Measurements from ENCODE around the gene ZKSCAN8.

The ZKSCAN8 gene

DNA sequence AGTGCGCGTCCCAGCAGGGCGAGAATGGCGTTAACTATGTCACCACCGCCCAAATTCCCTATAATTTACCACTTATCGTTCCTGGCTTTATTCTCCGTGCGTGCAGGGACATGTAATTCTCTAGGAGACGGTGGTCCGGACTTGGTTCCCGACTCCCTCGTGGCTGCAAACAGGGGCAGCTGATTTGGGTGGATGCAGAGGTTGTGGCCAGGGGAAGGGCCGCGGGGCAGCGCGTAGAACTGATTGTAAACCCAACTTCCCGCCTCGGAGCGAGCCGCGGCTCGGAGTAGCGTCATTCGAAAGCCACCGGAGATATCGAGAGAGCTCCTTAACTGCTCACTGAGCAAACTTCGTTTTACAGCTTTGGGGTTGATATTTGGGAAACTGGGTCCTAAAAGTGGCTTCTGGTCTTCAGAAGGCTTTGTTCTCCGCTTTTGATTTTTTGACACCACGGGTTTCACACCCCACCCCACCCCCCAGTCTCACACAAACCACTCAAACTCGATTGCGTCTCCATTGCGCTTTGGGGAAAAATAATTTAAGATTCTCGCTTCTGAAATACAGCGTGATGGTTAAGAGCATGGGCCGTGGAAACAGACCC, 65.9 kb downstream of the ZKSCAN8 start:
- no peak for DNase-seq

DNA sequence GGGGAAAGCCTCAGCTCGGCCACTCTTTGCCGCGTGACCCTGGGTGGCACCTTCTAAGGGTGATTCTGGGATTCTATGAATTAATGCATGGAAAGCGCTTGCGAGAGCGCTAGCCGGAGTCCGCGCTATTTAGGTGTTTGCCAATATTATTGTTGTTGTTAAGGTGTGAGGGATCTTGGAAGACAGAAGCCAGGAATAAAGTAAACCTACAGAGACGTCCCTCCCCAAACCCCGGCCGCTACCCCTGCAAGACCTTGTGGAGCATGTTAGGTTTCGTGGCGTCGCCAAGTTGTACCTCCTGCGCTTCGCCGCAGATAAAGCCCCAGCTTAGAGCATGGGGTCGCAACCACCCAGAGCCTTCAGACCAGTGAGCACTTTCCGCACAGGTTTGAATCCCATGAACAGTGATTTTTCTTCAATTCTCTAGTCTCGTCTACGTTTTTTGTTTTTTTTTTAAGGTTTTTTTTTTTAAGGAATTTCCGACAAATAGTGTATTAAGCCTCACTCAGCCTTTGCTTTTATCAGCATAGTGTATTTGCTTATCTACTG, 66.5 kb downstream of the ZKSCAN8 start:
- no peak for DNase-seq

All from NCI-H146 (cell line).